Peyer's patch (tissue), 4 donors: ENCODE measurements around the gene PJA2.

ENCODE experiments used
- POLR2A ChIP-seq, 2 donors: fragments of 450-650 bp; IDR thresholded peaks; one replicate each; pipeline ENCODE4 v1.5.1; 2017; ENCODE audit warnings: antibody characterized with exemption in 2 of 2, mild to moderate bottlenecking in 2 of 2, moderate library complexity in 2 of 2
- TF ChIP-seq, protein P1 (sequence below), 6 experiments: fragments of 450-650 bp in 4 of 6; fragments of 200-600 bp in 2 of 6; sonication (generic) in 1 of 6; IDR thresholded peaks; one replicate each; pipeline ENCODE4 v1.5.1; 2017 to 2019; ENCODE audit warnings: antibody characterized with exemption in 6 of 6, mild to moderate bottlenecking in 3 of 6, moderate library complexity in 1 of 6

DNA sequence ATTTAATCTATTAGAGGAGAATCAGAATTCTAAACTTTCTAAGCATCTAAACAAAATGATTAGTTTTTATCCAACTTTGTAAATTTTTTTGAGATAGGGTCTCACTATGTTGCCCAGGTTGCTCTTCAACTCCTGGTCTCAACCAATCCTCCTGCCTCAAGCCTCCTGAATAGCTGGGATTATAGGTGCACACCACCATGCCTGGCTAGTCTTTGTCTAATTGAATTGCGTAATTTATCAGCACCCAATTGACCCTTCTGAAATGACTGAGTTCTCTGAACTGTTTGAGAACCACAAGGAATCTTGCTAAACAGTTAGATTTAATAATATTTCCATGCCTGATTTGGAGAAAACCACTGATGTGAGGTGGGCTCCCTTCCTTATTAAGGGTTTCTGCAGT lies 75.7 kb downstream of the PJA2 start:
- TF ChIP-seq, protein P1, sequence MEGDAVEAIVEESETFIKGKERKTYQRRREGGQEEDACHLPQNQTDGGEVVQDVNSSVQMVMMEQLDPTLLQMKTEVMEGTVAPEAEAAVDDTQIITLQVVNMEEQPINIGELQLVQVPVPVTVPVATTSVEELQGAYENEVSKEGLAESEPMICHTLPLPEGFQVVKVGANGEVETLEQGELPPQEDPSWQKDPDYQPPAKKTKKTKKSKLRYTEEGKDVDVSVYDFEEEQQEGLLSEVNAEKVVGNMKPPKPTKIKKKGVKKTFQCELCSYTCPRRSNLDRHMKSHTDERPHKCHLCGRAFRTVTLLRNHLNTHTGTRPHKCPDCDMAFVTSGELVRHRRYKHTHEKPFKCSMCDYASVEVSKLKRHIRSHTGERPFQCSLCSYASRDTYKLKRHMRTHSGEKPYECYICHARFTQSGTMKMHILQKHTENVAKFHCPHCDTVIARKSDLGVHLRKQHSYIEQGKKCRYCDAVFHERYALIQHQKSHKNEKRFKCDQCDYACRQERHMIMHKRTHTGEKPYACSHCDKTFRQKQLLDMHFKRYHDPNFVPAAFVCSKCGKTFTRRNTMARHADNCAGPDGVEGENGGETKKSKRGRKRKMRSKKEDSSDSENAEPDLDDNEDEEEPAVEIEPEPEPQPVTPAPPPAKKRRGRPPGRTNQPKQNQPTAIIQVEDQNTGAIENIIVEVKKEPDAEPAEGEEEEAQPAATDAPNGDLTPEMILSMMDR (IDR thresholded peaks at IDR 0.05), result no peak
- TF ChIP-seq POLR2A (IDR thresholded peaks at IDR 0.05), result no peak
